HG02870 (cell line): ENCODE data around the gene VPS35.

Source experiments
- ATAC-seq: cut with Tn5 transposase; IDR thresholded peaks from one replicate; pipeline ENCODE4 v1.9.1; 2021; ENCODE audit warnings: mild to moderate bottlenecking, moderate library complexity; ENCODE audit not compliant: unreplicated experiment

Gene VPS35

DNA sequence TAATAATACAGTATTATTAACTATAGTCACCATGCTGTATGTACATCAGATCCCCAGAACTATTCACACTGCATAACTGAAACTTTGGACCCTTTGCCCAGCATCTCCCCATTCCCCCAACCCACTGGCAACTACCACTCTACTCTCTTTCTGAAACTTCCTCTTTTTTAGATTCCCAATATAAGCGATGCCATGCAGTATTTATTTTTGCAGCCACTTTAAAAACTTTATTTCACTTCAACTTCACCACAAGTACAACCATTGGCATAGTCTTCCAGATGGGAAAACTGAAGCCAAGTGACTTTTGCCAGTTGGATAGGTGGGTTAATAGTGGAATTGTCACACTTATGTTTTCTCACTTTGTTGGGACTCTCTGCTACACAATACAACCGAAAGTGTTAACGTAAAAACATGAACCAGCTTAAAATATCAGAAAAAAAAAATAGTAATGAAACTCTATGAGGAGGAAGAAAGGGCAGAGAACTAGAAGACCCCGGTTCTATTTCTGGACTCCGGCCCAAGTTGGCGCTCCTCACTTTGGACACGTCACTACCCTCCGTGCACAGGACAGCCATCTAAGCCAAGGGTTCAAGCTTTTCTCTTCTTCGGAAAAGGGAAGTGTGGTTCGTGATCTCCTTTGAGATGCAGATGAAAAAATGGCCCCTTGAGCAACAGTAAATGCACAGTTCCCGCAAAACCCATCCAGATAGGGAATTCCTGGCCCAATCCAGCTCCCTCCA, 68.5 kb downstream of the VPS35 start:
- ATAC-seq = peak; percentile 17

DNA sequence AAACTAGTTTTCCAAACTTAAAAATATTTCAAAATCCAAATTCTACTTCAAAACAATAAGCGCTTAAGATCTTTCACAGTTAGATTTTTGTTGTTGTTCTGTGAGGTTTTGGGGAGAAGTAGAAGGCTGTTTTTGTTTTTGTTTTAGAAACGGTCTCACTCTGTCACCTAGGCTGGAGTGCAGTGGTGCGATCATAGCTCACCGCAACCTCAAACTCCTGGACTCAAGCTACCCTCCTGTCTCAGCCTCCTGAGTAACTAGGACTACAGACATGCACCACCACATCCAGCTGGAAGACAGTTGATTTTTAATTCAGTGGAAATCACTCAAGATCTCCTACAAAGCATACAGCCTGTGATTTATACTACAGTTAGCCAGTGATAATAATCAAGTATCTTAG, 70.5 kb downstream of the VPS35 start:
- no peak for ATAC-seq

DNA sequence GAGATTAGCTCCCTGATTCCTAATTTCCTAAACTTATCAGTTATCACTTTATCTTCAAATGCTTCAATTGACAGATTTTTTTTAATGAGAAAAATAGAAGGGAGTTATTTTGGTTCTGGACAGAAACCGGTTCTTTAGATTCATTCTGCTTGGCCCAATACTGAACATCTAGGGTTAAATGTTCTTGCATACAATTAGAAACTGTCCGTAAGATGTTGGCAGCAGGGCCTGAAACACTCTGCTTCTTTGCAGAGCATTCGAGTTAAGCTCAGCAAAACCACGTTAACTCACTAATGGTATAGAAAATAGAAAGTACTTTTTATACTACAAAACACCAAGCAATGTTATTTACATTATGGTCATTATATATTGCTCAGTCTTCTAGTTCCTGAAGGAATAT, 75.0 kb downstream of the VPS35 start:
- ATAC-seq = no peak

DNA sequence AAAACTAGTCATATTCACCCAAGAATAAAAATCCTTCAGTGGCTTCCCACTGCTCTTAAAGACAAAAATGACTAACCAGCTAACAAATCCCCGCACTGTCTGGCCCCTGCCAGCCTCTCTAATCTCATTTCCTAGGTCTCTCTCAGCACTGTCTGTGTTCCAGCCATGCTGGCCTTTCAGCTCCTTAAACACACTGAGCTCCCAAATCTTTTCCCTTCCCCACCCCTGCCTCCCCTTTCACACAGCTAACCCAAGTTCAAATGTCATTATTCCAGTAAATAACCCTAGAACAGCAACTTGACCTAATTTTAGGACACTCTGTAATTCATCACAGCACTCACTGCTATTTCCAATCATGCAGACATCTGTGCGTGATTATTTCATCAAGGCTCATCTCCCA, 75.6 kb downstream of the VPS35 start:
- ATAC-seq = no peak

- ATAC-seq = peak; percentile 69
Measured at GRCh38 chr16:46612121-46612520, 76.9 kb downstream of the VPS35 start.

DNA sequence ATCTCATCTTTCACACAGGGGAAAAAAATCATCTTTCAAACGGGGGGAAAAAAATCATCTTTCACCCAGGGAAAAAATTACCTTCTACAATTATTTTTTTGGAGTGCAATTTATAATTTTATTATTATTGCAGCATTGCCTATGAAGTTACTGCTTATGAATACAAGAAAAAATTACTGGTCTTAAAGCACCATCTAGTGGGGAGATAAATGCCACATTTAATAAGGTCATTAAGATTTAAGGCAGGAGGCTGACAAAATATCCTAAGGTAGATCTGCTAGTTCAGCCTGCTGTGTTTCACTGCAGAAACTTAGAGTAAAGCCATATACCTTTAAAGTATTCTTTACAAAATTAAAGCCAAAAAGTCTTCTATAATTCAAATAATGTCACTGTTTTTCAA, 81.4 kb downstream of the VPS35 start:
- no peak for ATAC-seq

- ATAC-seq = no peak
Measured at GRCh38 chr16:46606231-46606630, 82.7 kb downstream of the VPS35 start.
